Fibroblast of mammary gland (primary cell): ENCODE data around the gene RPUSD1.
"Not testable (repeated sequence)": the region's sequence is repeated elsewhere in the genome, so short reads cannot be mapped to it uniquely, and the experiment has no call there.

ENCODE experiments used
- DNase-seq: peaks from one replicate; pipeline ENCODE4 v3.0.0-alpha.2; 2010; ENCODE audit warnings: low read depth
- H3K4me3 ChIP-seq: 2 replicates; pipeline ENCODE4 v1.5.1; 2011; ENCODE audit warnings: low read depth, mild to moderate bottlenecking, low read length, moderate library complexity; ENCODE audit not compliant: control insufficient read depth
- CTCF ChIP-seq: conservative IDR thresholded peaks from 2 replicates; pipeline ENCODE4 v1.5.1; 2011; ENCODE audit warnings: low read depth, low read length, inconsistent platforms; ENCODE audit not compliant: control insufficient read depth, insufficient read depth

Gene RPUSD1

GRCh38 chr16:824601-825000 lies 36.4 kb upstream of the RPUSD1 start:
- DNase-seq, result no peak
- H3K4me3 ChIP-seq, result no peak overlapping the region
- no peak for TF ChIP-seq CTCF

- H3K4me3 ChIP-seq, result no peak overlapping the region
- no peak for DNase-seq
- TF ChIP-seq CTCF, result no peak
Measured at GRCh38 chr16:824194-824593, 36.0 kb upstream of the RPUSD1 start.

- no peak for TF ChIP-seq CTCF
- H3K4me3 ChIP-seq, result no peak overlapping the region
- DNase-seq, result no peak
Measured at GRCh38 chr16:822909-823297, 34.7 kb upstream of the RPUSD1 start.

GRCh38 chr16:822174-822908 lies 34.2 kb upstream of the RPUSD1 start:
- no peak for TF ChIP-seq CTCF
- H3K4me3 ChIP-seq, result no peak overlapping the region
- no peak for DNase-seq

GRCh38 chr16:821751-822150 lies 33.6 kb upstream of the RPUSD1 start:
- DNase-seq, result no peak
- no peak overlapping the region for H3K4me3 ChIP-seq
- TF ChIP-seq CTCF, result no peak

- H3K4me3 ChIP-seq, result no peak overlapping the region
- TF ChIP-seq CTCF, result no peak
- no peak for DNase-seq
Measured at GRCh38 chr16:820748-821147, 32.6 kb upstream of the RPUSD1 start.

GRCh38 chr16:820044-820408 lies 31.8 kb upstream of the RPUSD1 start:
- H3K4me3 ChIP-seq, DNase-seq: not testable (repeated sequence)
